ENCODE data around the gene LPIN1.

The LPIN1 gene

GRCh38 chr2:11863513-11864328 lies 117.3 kb downstream of the LPIN1 start:
- TF ChIP-seq EP300 (IDR thresholded peaks at IDR 0.05; ENCODE audit: borderline replicate concordance) = peak; percentile 74; the same call in 1 of the 2 replicates
- TF ChIP-seq FOXM1 (IDR thresholded peaks at IDR 0.05; ENCODE audit: borderline replicate concordance, low read depth) = peak; percentile 57; the same call in 1 of the 2 replicates
- TF ChIP-seq CEBPB (IDR thresholded peaks at IDR 0.05) = peak; percentile 86
- TF ChIP-seq CREB1 (IDR thresholded peaks at IDR 0.05; ENCODE audit: low read depth) = no peak
- 0 out of 2 replicates have a peak, but pooled peaks have one; percentile 24 for TF ChIP-seq USF1 (IDR thresholded peaks at IDR 0.05)
- no peak; the same call in none of the 2 replicates for TF ChIP-seq TEAD4 (IDR thresholded peaks at IDR 0.05)
- peak; percentile 86 for TF ChIP-seq RAD21 (IDR thresholded peaks at IDR 0.05; ENCODE audit: low read depth)
- TF ChIP-seq ZBTB7A (IDR thresholded peaks at IDR 0.05; ENCODE audit: low read depth) = no peak
- 0 out of 2 replicates have a peak, but pooled peaks have one; percentile 44 for TF ChIP-seq MAX (IDR thresholded peaks at IDR 0.05)
- peak; percentile 66; the same call in 1 of the 2 replicates for TF ChIP-seq TCF12 (IDR thresholded peaks at IDR 0.05; ENCODE audit: low read depth)
- TF ChIP-seq REST (IDR thresholded peaks at IDR 0.05; ENCODE audit: low read depth) = no peak
- no peak for TF ChIP-seq YY1 (IDR thresholded peaks at IDR 0.05; ENCODE audit: low read depth)
- peak; percentile 66; the same call in 1 of the 2 replicates for TF ChIP-seq NFIC (IDR thresholded peaks at IDR 0.05)
- no peak for TF ChIP-seq EGR1 (IDR thresholded peaks at IDR 0.05)
- no peak for TF ChIP-seq TAF1 (IDR thresholded peaks at IDR 0.05; ENCODE audit: low read depth)

- TF ChIP-seq CEBPB (IDR thresholded peaks at IDR 0.05) (no peak), FOXM1 (IDR thresholded peaks at IDR 0.05; ENCODE audit: borderline replicate concordance, low read depth) (no peak), TAF1 (IDR thresholded peaks at IDR 0.05; ENCODE audit: low read depth) (no peak)
These were observed 118.3 kb downstream of the LPIN1 start for GRCh38 chr2:11864724-11865123.

- TF ChIP-seq TEAD4 (IDR thresholded peaks at IDR 0.05) (no peak), YY1 (IDR thresholded peaks at IDR 0.05; ENCODE audit: low read depth) (no peak), REST (IDR thresholded peaks at IDR 0.05; ENCODE audit: low read depth) (no peak), ZBTB7A (IDR thresholded peaks at IDR 0.05; ENCODE audit: low read depth) (no peak), FOXM1 (IDR thresholded peaks at IDR 0.05; ENCODE audit: borderline replicate concordance, low read depth) (no peak)
These were observed 118.9 kb downstream of the LPIN1 start for GRCh38 chr2:11865378-11865777.

- TF ChIP-seq CEBPB (IDR thresholded peaks at IDR 0.05) (no peak), TEAD4 (IDR thresholded peaks at IDR 0.05) (no peak), EGR1 (IDR thresholded peaks at IDR 0.05) (no peak), USF1 (IDR thresholded peaks at IDR 0.05) (no peak), CREB1 (IDR thresholded peaks at IDR 0.05; ENCODE audit: low read depth) (no peak), NFIC (IDR thresholded peaks at IDR 0.05) (no peak), REST (IDR thresholded peaks at IDR 0.05; ENCODE audit: low read depth) (no peak), ZBTB7A (IDR thresholded peaks at IDR 0.05; ENCODE audit: low read depth) (no peak), TAF1 (IDR thresholded peaks at IDR 0.05; ENCODE audit: low read depth) (no peak), TCF12 (IDR thresholded peaks at IDR 0.05; ENCODE audit: low read depth) (no peak), FOXM1 (IDR thresholded peaks at IDR 0.05; ENCODE audit: borderline replicate concordance, low read depth) (no peak), EP300 (IDR thresholded peaks at IDR 0.05; ENCODE audit: borderline replicate concordance) (no peak), RAD21 (IDR thresholded peaks at IDR 0.05; ENCODE audit: low read depth) (no peak), YY1 (IDR thresholded peaks at IDR 0.05; ENCODE audit: low read depth) (no peak), MAX (IDR thresholded peaks at IDR 0.05) (no peak)
These were observed 119.4 kb downstream of the LPIN1 start for GRCh38 chr2:11865805-11866204.
